HG02840 (cell line): ENCODE data around the gene RUNDC1.

Experiments used
- ATAC-seq: cut with Tn5 transposase; IDR thresholded peaks from one replicate; pipeline ENCODE4 v1.9.1; 2021; ENCODE audit warnings: mild to moderate bottlenecking, moderate library complexity, moderate number of reproducible peaks; ENCODE audit not compliant: unreplicated experiment, low FRiP score

The RUNDC1 gene

GRCh38 chr17:43016216-43016615 lies 35.9 kb downstream of the RUNDC1 start:
- no peak for ATAC-seq

GRCh38 chr17:43018008-43018853 lies 37.9 kb downstream of the RUNDC1 start:
- no peak for ATAC-seq

- no peak for ATAC-seq
Observed at GRCh38 chr17:43018932-43019331, 38.6 kb downstream of the RUNDC1 start.

- ATAC-seq = no peak
Observed at GRCh38 chr17:43019418-43019817, 39.1 kb downstream of the RUNDC1 start.

DNA sequence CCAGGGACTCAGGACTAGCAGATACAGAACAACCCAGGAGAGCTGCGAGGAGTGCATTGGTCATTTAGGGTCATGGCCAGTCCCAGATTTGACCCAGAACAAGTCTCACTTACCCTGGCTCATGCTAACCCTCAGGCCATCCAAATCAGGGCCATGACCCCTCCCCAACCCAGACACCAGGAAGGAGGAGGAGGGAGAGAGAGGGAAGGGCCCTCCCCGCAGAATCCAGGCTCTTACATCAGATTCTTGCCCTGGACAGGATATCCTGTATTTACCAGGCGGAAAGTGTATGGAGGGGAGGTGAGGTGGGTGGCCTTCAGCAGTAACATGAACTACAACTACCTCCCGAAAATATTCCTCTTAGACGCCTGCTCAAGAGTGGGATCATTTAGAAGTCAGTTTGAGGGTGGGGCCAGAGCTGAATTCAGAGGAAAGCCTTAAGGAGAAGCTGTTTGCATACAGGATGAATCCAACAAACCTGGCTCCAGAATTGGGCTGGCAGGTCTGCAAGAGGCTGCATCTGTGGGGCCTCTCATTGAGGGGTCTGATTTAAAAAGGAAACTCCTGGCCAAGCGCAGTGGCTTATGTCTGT lies 39.8 kb downstream of the RUNDC1 start:
- ATAC-seq = no peak

DNA sequence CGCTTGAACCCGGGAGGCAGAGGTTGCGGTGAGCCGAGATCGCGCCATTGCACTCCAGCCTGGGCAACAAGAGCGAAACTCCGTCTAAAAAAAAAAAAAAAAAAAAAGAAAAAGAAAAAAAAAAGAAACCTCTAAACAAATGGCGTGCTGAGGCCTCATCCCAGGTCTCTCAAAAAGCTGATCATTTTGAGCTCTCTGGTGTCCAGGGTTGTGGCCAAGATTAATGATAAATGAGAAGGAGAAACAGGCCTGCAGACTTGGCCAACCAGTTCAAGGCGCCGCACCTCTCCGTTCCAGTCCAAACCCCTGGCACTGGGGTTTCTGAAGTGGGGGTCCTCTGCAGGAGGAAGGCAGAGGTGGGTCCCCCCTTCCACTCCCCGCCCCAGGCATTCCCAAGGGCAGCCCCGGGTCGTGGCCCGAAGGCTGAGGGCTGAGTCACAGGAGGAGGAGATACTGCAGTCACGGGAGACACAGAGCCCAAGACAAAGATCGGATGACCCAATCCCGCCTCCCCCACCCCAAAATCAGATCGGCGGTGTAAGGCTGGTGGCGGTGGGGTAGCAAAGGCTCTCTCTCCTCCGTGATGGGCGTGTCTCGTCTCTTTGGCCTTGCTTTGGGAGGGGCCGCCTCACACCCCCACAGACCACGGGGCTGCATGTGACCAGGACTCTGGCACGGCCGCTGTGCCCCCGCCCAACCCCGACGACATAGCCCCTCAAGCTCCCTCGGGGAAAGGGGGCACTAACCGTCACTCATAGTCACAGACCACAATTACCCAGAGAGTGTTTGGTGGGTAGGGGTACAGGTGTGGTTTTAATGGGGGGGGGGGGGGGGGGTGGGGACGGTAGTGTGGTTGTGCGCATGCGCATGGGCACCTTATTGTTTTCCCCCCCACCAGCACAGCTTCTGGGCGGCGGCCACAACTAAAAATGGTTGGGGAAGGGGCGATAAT lies 40.7 kb downstream of the RUNDC1 start:
- no peak for ATAC-seq

DNA sequence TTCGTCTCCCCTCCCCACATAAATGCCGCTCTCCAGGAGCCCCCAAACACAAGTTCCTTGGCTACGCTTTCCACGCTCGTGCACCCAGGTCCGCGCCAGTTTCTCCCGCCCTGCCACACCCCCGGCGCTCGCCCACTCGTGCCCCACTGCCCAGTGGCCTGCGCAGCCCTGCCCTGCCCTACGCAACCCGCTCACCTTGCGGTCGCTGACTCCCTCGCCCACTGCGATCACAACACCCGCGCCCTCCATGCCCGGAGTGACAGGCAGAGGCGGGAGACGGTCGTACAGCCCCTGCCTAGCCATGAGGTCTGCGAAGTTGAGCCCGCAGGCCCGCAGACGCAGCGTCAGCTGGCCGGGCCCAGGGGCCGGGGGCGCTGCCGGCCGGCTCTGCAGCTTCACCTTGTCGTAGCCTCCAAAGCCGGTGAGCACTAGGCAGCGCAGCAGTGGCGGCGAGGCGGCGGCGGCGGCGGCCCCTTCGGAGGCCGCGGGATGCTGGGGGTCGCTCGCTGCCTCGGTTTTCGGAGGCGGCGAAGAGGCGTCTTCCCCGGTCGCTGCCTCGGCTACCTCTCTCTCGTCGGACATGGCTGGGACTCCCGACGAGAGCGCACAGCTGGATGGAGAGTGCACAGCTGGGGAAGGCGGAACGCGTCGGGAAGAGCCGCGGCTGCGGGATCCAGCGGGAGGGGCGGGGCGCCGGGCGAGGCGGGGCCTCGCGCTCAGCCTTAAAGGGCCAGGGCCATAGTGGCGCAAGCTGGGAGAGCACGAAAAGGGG lies 41.6 kb downstream of the RUNDC1 start, which contains the start of gene VAT1:
TSS of gene VAT1 (minus strand) at position 645 of the 772 bp plus-strand sequence. CDS start at position 582, 63 bp downstream.
- ATAC-seq = no peak

DNA sequence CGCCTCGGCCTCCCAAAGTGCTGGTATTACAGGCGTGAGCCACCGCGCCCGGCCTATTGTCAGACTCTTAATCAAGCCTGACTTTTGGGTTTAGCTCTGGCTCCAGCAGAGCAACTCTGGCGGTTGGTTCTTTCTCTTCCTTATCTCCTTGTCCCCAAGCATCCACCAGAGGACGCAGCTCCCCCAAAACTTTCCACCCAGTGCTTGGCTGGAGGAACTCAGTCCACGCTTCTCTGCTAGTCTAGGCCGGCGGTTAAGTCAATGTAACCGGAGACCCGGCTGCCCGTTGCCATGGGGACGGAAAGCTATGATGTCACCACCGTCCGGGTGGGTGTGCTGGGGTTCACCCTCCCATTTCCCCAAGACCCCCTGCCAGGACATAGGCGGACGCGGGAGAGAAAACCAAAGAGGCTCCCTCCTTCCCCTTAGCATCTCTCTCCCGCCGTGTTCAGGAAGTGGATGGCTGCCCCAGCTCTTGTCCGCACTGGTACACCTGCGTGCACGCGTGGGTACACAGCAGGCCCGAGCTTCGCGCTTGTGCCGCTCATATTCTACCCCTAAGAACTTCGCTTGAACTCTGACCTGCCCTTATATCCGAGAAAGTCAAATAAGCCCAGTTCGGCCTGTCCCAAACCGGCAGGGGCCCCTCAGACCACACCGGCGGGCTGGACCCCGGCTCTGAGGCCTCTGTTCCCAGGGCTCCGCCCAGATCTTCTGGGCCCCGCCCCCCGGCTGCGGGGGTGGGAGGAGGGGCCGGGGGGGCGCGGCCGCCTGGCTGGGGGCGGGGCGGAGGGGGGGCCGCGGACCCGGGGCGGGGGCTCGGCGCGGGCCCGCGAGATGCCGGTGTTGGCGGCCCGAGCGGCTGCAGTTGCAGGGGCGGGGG lies 44.3 kb downstream of the RUNDC1 start, which contains the start of gene RND2:
TSS of gene RND2 (plus strand) at position 825 of the 883 bp plus-strand sequence. CDS start 117 bp downstream, outside the sequence.
- ATAC-seq = no peak

DNA sequence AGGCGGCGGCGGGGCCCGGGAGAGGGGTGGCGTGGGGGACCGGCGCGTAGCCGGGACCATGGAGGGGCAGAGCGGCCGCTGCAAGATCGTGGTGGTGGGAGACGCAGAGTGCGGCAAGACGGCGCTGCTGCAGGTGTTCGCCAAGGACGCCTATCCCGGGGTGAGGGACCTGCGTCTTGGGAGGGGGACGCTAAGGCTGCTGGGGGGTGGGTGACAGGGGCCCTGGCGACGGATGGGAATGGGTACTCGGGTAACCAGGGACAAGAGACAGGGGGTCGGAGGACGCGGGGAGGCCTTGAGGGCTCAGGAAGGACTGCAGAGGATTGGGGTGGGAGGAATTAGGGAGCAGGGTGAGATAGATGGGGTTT lies 44.9 kb downstream of the RUNDC1 start:
- ATAC-seq = no peak

DNA sequence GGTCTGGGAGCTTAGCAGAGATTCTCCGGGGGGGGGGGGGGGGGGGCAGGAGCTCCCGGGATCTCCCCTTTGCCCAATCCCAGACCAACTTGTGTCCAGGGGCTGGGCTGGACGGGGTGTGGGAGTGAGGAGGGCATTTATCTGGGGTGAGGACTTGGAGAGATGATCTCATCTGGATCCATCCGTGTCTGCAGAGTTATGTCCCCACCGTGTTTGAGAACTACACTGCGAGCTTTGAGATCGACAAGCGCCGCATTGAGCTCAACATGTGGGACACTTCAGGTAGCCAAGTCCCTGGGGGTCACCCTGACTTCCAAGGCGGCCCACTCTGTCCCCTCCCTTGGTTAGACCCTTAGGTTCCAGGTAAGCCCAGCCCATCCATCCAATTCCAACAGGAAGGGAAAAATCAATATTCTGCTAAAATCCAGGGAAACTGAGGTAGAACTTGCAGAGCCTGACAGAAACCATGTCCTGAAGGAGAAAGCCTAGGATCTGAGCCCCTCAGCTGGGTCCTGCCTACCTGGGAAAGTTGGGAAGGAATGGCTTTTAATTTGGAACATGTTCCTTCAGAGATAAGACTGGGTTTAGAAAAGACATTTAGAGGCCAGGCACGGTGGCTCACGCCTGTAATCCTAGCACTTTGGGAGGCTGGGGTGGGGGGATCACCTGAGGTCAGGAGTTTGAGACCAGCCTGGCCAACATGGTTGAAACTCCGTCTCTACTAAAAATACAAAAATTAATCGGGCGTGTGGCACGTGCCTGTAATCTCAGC lies 45.6 kb downstream of the RUNDC1 start:
- ATAC-seq = no peak

- ATAC-seq = no peak
Observed at GRCh38 chr17:43026595-43026994, 46.2 kb downstream of the RUNDC1 start.

DNA sequence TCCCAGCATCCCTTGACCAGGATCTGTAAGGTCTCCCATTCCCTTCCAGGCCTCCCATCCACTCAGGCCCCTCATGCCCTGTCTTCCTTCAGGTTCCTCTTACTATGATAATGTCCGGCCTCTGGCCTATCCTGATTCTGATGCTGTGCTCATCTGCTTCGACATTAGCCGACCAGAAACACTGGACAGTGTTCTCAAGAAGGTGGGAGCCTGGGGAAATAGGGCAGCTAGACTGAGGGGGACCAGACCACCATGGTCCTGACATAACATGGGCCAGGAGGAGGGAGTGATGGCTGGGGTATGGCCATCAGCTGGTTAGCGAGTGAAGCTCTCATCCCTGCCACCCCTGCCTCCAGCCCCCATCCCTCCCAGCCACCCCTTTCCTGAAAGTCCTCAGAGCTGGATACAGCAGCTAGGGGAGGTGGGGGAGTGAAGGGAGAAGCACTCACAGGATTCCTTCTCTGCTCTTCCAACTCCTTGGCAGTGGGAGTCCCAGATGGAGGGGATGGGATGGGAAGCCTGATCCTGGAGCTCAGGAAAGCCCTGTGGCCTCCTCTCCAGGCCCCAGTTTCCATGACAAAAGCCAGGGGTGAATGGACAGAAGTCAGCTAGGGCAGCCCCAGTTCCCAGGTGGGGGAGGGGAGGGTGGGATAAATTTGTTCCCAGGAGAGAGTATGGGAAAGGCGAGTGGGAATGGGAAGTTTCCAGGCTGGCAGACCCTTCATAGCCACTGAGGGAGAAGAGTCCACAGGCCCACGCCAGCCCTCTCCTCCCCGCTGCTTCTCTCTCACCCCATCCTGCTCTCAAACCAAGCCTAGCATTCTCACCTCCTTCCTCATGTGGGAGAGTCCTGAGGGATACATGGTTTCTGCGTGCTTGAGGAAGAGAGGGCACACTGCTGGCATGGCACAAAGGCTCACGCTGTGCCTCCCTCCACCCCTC lies 47.0 kb downstream of the RUNDC1 start:
- no peak for ATAC-seq

DNA sequence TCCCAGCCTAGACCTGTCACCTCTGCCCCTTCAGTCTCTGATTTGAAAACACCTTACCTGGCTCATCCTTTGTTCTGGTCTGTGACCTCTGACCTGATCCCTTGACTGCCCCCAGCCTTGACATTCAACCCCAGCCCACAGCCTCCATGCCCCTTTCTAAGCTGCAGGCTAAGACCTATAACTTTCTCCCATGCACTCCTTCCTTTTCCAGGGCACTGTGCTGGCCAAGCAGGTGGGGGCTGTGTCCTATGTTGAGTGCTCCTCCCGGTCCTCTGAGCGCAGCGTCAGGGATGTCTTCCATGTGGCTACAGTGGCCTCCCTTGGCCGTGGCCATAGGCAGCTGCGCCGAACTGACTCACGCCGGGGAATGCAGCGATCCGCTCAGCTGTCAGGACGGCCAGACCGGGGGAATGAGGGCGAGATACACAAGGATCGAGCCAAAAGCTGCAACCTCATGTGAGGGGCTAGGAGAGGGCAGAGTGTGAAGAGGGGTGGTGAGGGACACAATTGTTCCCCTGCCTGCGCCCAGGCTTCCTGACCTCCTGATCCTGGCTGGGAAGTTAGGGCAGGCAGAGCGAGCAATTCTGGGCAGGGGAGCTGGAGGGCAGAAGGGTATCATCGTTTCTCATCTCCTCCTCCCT lies 48.0 kb downstream of the RUNDC1 start:
- no peak for ATAC-seq

GRCh38 chr17:43030137-43030767 lies 49.9 kb downstream of the RUNDC1 start:
- ATAC-seq = no peak

DNA sequence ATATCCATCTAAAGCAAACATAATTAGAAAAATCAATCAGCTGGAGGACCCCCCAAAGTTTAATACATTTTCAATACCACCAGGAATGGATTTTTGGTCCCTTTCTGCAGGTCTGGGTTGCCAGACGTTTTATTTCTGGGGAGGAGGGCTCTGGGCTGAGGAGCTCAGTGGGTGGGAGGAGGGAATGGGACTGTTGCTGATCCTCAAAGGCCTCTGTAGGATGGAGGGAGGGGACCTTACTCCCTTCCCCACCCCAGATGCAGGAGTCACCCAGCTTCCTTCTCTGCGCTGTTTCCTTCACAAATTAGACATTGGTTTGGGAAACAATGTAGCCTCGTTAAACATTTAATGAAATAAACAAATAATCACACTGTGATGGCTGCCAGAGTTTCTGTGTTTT lies 51.3 kb downstream of the RUNDC1 start:
- no peak for ATAC-seq
